Measurements from ENCODE around the gene SELENON. TPM values are rescaled to one million over a fixed set of nuclear protein-coding genes. Genes with fewer than 3 reads are reported as not detected.

The SELENON gene
- total and polyA plus RNA-seq, 2 of the 8 experiments (the other 6 are each of a cell fraction or from before 2014, with no cell fraction given), result 43.0 to 77.6 TPM

GRCh38 chr1:25796811-25797458 is 3.1 kb upstream of the SELENON start:
- ChIA-PET POLR2A (ENCODE audit: partially characterized antibody) (interaction anchor here (1.0 to 1.3 kb wide), 2 partner anchors 13 to 50 kb away, joined by 3 to 5 read pairs; no protein-coding TSS in a partner anchor), CTCF (ENCODE audit: partially characterized antibody) (interaction anchor here (0.6 to 8.3 kb wide), 50 partner anchors 10 to 301 kb away, joined by 3 to 83 read pairs (median 5); no protein-coding TSS in a partner anchor)
- TF ChIP-seq BRCA1 (IDR thresholded peaks at IDR 0.05; ENCODE audit: low read depth, low read length) (no peak), SIRT6 (IDR thresholded peaks at IDR 0.05; ENCODE audit: low read length) (no peak), GTF2F1 (IDR thresholded peaks at IDR 0.05; ENCODE audit: borderline replicate concordance, low read depth, low read length) (no peak), JUN (IDR thresholded peaks at IDR 0.05; ENCODE audit: low read depth, low read length) (no peak), BCL11A (IDR thresholded peaks at IDR 0.05; ENCODE audit: low read depth in 2 of 2, low read length in 2 of 2) (no peak), SUZ12 (IDR thresholded peaks at IDR 0.05; ENCODE audit: low read length) (no peak), FOSL1 (IDR thresholded peaks at IDR 0.05; ENCODE audit: insufficient read depth, low read depth, low read length) (no peak), SP1 (IDR thresholded peaks at IDR 0.05; ENCODE audit: low read depth, low read length) (no peak), POLR2A (IDR thresholded peaks at IDR 0.05; ENCODE audit: control extremely low read depth in 1 of 2, low read depth in 2 of 2, low read length in 2 of 2) (no peak), RFX5 (IDR thresholded peaks at IDR 0.05; ENCODE audit: borderline replicate concordance, low read depth, low read length) (no peak), TEAD4 (IDR thresholded peaks at IDR 0.05; ENCODE audit: low read depth, low read length) (no peak), CEBPB (IDR thresholded peaks at IDR 0.05; ENCODE audit: low read depth, low read length) (no peak), CHD1 (IDR thresholded peaks at IDR 0.05; ENCODE audit: low read depth, low read length) (no peak), KDM1A (IDR thresholded peaks at IDR 0.05; ENCODE audit: borderline replicate concordance, low read length) (no peak), ASH2L (IDR thresholded peaks at IDR 0.05; ENCODE audit: low read length) (no peak)

More at GRCh38 chr1:25796811-25797458, 3.1 kb upstream of the SELENON start:
- Histone ChIP-seq H3K79me2 (ENCODE audit: control insufficient read depth in 1 of 2, insufficient read depth in 2 of 2, low read length in 2 of 2) (no peaks in the 10 kb centered on the region), H2BK20ac (ENCODE audit: low read length) (peak overlapping the region; percentile 9; the same call in 1 of the 2 replicates), H3K14ac (ENCODE audit: insufficient read length) (no peak overlapping the region), H4K91ac (replicated peaks; ENCODE audit: insufficient read length, low read length) (no peak overlapping the region), H3K4ac (replicated peaks; ENCODE audit: insufficient read length, low read depth, low read length) (no peak overlapping the region), H2BK120ac (replicated peaks; ENCODE audit: low read depth, low read length) (no peak overlapping the region), H3K79me1 (ENCODE audit: low read depth, low read length) (no peaks in the 10 kb centered on the region), H3K56ac (replicated peaks; ENCODE audit: insufficient read length, low read depth, low read length) (no peak overlapping the region), H3K27ac (ENCODE audit: low read depth, low read length) (no peak overlapping the region), H2BK12ac (ENCODE audit: low read depth, low read length) (peak overlapping the region; percentile 82; the same call in 1 of the 2 replicates), H4K5ac (ENCODE audit: insufficient read length, low read depth, low read length) (no peak overlapping the region), H3K9ac (replicated peaks in 1 of 4; ENCODE audit: extremely low read depth in 1 of 4, low read depth in 3 of 4, low read length in 3 of 4) (no peak overlapping the region), H4K20me1 (replicated peaks in 1 of 2; ENCODE audit: control insufficient read depth in 1 of 2, insufficient read depth in 2 of 2, low read length in 2 of 2) (no peaks in the 10 kb centered on the region), H3K23me2 (ENCODE audit: low read depth, low read length) (peaks cover 9% of the 10 kb centered on the region; the same call in 1 of the 2 replicates), H3K36me3 (ENCODE audit: control insufficient read depth in 2 of 4, insufficient read depth in 4 of 4, low read length in 3 of 4) (no peaks in the 10 kb centered on the region), H2BK15ac (ENCODE audit: low read length) (no peak overlapping the region; the same call in 1 of the 2 replicates), H3K27me3 (replicated peaks in 1 of 4; ENCODE audit: control insufficient read depth in 3 of 4, extremely low read depth in 1 of 4, insufficient read depth in 3 of 4, low read length in 3 of 4) (peaks cover 0 to 2% (median under 1%) of the 10 kb centered on the region in 4 experiments; a peak in 3 of 7 replicates), H3K18ac (ENCODE audit: extremely low read depth, low read length) (no peak overlapping the region), H2BK5ac (ENCODE audit: low read depth, low read length) (0 out of 2 replicates have a peak overlapping the region, but pooled peaks have one; percentile 0), H2AFZ (ENCODE audit: low read length) (peak overlapping the region; percentile 91), H4K8ac (ENCODE audit: extremely low read depth, insufficient read depth, low read length) (no peak overlapping the region), H3K4me2 (ENCODE audit: insufficient read depth in 1 of 2, low read depth in 2 of 2, low read length in 2 of 2) (no peak overlapping the region), H2AK5ac (ENCODE audit: low read depth, low read length) (no peak overlapping the region), H3K23ac (ENCODE audit: insufficient read length) (no peak overlapping the region), H3K4me1 (replicated peaks in 1 of 4; ENCODE audit: control insufficient read depth in 3 of 4, insufficient read depth in 4 of 4, low read length in 3 of 4) (peaks cover 4 to 14% (median 11%) of the 10 kb centered on the region in 4 experiments; a peak in 6 of 7 replicates), H3K4me3 (ENCODE audit: extremely low read depth in 1 of 4, insufficient read depth in 2 of 4, low read depth in 3 of 4, low read length in 4 of 4) (no peak overlapping the region), H3K9me3 (ENCODE audit: insufficient read depth in 2 of 2, low read depth in 1 of 2, low read length in 1 of 2) (no peaks in the 10 kb centered on the region)
- FAIRE-seq (peak; percentile 85), DNase-seq (ENCODE audit: low read depth in 1 of 2, low spot score in 2 of 2) (peak; percentile 65 to 98)
- 13% methylated on average over 5 of the region's 19 CpGs; no CpG with 5 or more reads in 1 of the 2 experiments for WGBS, 2 experiments (ENCODE audit: extremely low coverage in 1 of 2, insufficient coverage in 1 of 2, insufficient read length in 1 of 2, insufficient replicate concordance in 2 of 2, low coverage in 1 of 2, low lambda C conversion rate in 2 of 2, missing lambda C conversion rate in 1 of 2)

Measured in H1 (cell line).